ENCODE data around the gene RBM47.

DNA sequence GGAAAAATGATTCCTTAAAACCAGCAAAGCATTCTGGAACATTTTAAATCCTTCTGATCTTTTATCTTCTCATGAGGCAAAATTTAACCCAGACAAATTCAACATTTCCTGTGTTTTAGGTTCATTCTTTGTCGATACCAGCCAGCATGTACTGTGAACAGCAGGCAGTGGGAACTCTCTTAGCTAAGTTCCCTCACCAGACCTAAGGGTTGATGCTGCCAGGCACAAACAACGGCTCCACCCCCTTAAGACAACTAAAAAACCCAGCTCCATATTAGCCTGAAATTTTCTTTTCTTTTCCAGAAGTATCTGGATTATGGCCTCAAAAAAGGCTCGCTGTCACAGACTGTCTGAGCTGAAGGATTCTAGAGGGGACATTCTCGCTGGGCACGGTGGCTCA lies 2.4 kb upstream of the RBM47 start:
- TF ChIP-seq, protein P1, sequence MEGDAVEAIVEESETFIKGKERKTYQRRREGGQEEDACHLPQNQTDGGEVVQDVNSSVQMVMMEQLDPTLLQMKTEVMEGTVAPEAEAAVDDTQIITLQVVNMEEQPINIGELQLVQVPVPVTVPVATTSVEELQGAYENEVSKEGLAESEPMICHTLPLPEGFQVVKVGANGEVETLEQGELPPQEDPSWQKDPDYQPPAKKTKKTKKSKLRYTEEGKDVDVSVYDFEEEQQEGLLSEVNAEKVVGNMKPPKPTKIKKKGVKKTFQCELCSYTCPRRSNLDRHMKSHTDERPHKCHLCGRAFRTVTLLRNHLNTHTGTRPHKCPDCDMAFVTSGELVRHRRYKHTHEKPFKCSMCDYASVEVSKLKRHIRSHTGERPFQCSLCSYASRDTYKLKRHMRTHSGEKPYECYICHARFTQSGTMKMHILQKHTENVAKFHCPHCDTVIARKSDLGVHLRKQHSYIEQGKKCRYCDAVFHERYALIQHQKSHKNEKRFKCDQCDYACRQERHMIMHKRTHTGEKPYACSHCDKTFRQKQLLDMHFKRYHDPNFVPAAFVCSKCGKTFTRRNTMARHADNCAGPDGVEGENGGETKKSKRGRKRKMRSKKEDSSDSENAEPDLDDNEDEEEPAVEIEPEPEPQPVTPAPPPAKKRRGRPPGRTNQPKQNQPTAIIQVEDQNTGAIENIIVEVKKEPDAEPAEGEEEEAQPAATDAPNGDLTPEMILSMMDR (IDR thresholded peaks at IDR 0.05), result no peak
- TF ChIP-seq POLR2A (IDR thresholded peaks at IDR 0.05), result no peak
